HCT116 (cell line): ENCODE measurements around the gene SUCLG2.

Source experiments
- CEBPB ChIP-seq: IDR thresholded peaks from 2 replicates; pipeline ENCODE4 v1.6.1; 2012; ENCODE audit warnings: low read depth
- CTCF ChIP-seq, 3 experiments: fragments of 200-600 bp in 1 of 3; sonication (generic) in 1 of 3; IDR thresholded peaks in 2 of 3; conservative IDR thresholded peaks in 1 of 3; 2 replicates each; pipeline ENCODE4 v1.5.1; 2012 to 2017; ENCODE audit warnings: low read depth in 2 of 3, low read length in 2 of 3, antibody characterized with exemption in 1 of 3, borderline replicate concordance in 1 of 3, control low read depth in 1 of 3, mild to moderate bottlenecking in 1 of 3, mixed read lengths in 1 of 3, mixed run types in 1 of 3, moderate library complexity in 1 of 3; ENCODE audit not compliant: insufficient read depth in 1 of 3
- EZH2phosphoT487 ChIP-seq: fragments of 200-600 bp; IDR thresholded peaks from 2 replicates; pipeline ENCODE4 v1.6.1; 2018; ENCODE audit warnings: antibody characterized with exemption, borderline replicate concordance
- JUND ChIP-seq: IDR thresholded peaks from 2 replicates; pipeline ENCODE4 v1.6.1; 2012
- POLR2A ChIP-seq: IDR thresholded peaks from 2 replicates; pipeline ENCODE4 v1.7.0; 2011; ENCODE audit warnings: borderline replicate concordance; ENCODE audit not compliant: insufficient read depth, insufficient read length; ENCODE audit errors: extremely low read depth
- POLR2AphosphoS5 ChIP-seq: IDR thresholded peaks from 2 replicates; pipeline ENCODE4 v1.6.1; 2011; ENCODE audit warnings: mild to moderate bottlenecking, low read depth, low read length, moderate library complexity
- RAD21 ChIP-seq: IDR thresholded peaks from 2 replicates; pipeline ENCODE4 v1.6.1; 2012; ENCODE audit warnings: low read depth, mild to moderate bottlenecking
- REST ChIP-seq: IDR thresholded peaks from 2 replicates; pipeline ENCODE4 v1.6.1; 2012; ENCODE audit warnings: low read depth
- SIN3A ChIP-seq: IDR thresholded peaks from 2 replicates; pipeline ENCODE4 v1.6.1; 2012; ENCODE audit warnings: low read depth
- SRF ChIP-seq: IDR thresholded peaks from 2 replicates; pipeline ENCODE4 v1.6.1; 2012; ENCODE audit warnings: low read depth
- YY1 ChIP-seq: IDR thresholded peaks from 2 replicates; pipeline ENCODE4 v1.6.1; 2011; ENCODE audit warnings: low read length, low read depth, moderate library complexity, mild to moderate bottlenecking; ENCODE audit not compliant: insufficient replicate concordance; ENCODE audit errors: extremely low read depth

GRCh38 chr3:67463656-67464055 is 190.8 kb downstream of the SUCLG2 start:
- TF ChIP-seq CTCF (IDR thresholded peaks at IDR 0.05 in 2 of 3, conservative IDR thresholded peaks at IDR 0.05 in 1 of 3; ENCODE audit: borderline replicate concordance in 1 of 3, insufficient read depth in 1 of 3, low read depth in 2 of 3, low read length in 2 of 3) (no peak), POLR2A (no peak), CEBPB (no peak), POLR2AphosphoS5 (no peak), JUND (no peak), YY1 (no peak), EZH2phosphoT487 (no peak), REST (no peak), RAD21 (no peak), SIN3A (no peak), SRF (no peak)
